Left ventricle myocardium inferior (tissue), 1 donor: Measurements from ENCODE around the gene ADPRH. TPM values are rescaled to one million over a fixed set of nuclear protein-coding genes. Genes with fewer than 3 reads are reported as not detected.
A peak's percentile ranks its signal among the peaks of the same experiment; 100 is the strongest.

Experiments used
- DNase-seq: peaks from one replicate; pipeline ENCODE4 v3.0.0-alpha.2; 2020
- H3K27ac ChIP-seq: fragments of 200-600 bp; replicated peaks from 2 replicates; pipeline ENCODE4 v1.8.0; 2021
- H3K27me3 ChIP-seq: fragments of 200-600 bp; 2 replicates; pipeline ENCODE4 v1.8.0; 2021; ENCODE audit warnings: low read depth
- H3K36me3 ChIP-seq: fragments of 200-600 bp; 2 replicates; pipeline ENCODE4 v1.8.0; 2021
- H3K4me1 ChIP-seq: fragments of 200-600 bp; 2 replicates; pipeline ENCODE4 v1.8.0; 2021
- H3K4me3 ChIP-seq: fragments of 200-600 bp; 2 replicates; pipeline ENCODE4 v1.8.0; 2021; ENCODE audit warnings: mild to moderate bottlenecking, moderate library complexity
- H3K9me3 ChIP-seq: fragments of 200-600 bp; replicated peaks from 2 replicates; pipeline ENCODE4 v1.8.0; 2021
- intact Hi-C: fragments of 100-400 bp; cut with micrococcal nuclease; formaldehyde crosslinking; loops from one replicate; pipeline ENCODE4 v1.11.0; 2022
- total RNA-seq: library from RNA; stranded (reverse); fragmentation: NEBNext Ultra II Directional; extraction: Animal tissue kit (Norgen Biotek cat#: 25700); gene quantifications from one replicate; pipeline ENCODE4 v1.2.1, GENCODE V29; 2021
- TF ChIP-seq, protein P1 (sequence below): fragments of 200-600 bp; IDR thresholded peaks from 2 replicates; pipeline ENCODE4 v1.8.0; 2021; ENCODE audit warnings: antibody characterized with exemption, mild to moderate bottlenecking, borderline replicate concordance
- donor health status: DM: no; HTN: yes; CAD: no; lungs with severe emphysema.

The ADPRH gene
- total RNA-seq, 1 donor from 2014 or later = 9.8 TPM

GRCh38 chr3:119585208-119585607, 5.9 kb downstream of the ADPRH start:
- Histone ChIP-seq H3K4me3 (no peak overlapping the region), H3K4me1 (peaks cover 15% of the 10 kb centered on the region), H3K36me3 (peaks cover 31% of the 10 kb centered on the region), H3K9me3 (no peaks in the 10 kb centered on the region), H3K27me3 (no peaks in the 10 kb centered on the region), H3K27ac (no peak overlapping the region)
- no peak for DNase-seq
- TF ChIP-seq, protein P1, sequence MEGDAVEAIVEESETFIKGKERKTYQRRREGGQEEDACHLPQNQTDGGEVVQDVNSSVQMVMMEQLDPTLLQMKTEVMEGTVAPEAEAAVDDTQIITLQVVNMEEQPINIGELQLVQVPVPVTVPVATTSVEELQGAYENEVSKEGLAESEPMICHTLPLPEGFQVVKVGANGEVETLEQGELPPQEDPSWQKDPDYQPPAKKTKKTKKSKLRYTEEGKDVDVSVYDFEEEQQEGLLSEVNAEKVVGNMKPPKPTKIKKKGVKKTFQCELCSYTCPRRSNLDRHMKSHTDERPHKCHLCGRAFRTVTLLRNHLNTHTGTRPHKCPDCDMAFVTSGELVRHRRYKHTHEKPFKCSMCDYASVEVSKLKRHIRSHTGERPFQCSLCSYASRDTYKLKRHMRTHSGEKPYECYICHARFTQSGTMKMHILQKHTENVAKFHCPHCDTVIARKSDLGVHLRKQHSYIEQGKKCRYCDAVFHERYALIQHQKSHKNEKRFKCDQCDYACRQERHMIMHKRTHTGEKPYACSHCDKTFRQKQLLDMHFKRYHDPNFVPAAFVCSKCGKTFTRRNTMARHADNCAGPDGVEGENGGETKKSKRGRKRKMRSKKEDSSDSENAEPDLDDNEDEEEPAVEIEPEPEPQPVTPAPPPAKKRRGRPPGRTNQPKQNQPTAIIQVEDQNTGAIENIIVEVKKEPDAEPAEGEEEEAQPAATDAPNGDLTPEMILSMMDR = no peak
- intact Hi-C loops = loop anchor here (10.0 kb wide), 1 partner anchor 90 kb away; the partner anchor contains the start of gene COX17

DNA sequence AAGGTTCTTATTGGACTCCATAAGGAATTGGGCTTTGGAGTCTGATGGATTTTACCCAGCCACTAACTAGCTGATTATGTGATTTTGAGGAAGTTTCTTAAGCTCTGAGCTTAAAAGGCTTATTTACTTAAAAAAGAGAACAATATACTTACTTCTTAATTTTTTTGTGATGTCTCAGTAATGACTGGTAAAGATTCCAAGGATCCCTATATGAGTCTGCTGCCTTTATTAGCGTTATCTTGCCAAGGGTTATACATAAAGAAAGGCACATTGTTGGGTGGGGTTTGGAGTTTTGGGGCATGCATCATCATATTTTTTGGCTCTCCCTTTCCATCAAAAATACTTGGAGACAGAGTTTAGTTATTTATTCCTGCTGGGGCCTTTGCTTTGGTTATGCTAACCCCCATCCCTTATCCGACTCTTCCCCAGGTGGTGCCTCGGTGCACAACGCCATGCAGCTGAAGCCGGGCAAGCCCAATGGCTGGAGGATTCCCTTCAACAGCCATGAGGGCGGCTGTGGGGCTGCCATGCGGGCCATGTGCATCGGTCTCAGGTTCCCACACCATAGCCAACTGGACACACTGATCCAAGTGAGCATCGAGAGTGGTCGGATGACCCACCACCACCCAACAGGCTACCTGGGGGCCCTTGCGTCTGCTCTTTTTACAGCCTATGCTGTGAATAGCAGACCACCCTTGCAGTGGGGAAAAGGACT, 6.7 kb downstream of the ADPRH start:
- no peak overlapping the region for H3K4me3 ChIP-seq
- TF ChIP-seq, protein P1 = no peak
- no peaks in the 10 kb centered on the region for H3K9me3 ChIP-seq
- peaks cover 31% of the 10 kb centered on the region for H3K36me3 ChIP-seq
- no peak overlapping the region for H3K27ac ChIP-seq
- intact Hi-C loops = loop anchor here (10.0 kb wide), 1 partner anchor 89 kb away; the partner anchor contains the start of gene COX17
- H3K27me3 ChIP-seq = no peaks in the 10 kb centered on the region
- peaks cover 7% of the 10 kb centered on the region for H3K4me1 ChIP-seq
- no peak for DNase-seq

DNA sequence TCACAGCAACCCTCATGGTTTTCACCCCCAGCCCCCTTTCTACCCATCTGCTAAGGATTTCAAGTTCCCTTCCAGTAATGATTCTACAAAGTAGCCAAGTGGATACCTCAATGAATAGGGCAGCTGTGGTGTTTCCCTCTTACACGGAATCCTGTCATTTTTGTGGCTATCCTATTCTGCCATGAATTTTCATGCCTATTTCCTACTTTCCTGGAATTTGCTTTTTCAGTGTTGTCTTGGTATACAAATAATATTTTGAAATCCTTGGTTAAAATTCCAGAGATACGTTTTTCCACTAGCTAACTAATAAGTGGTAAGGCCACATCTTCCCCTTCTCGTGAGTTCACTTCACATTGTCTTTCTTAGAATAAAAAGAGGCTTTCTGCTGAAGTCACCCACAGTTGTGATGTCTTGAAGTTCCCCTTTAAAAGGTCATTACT, 7.5 kb downstream of the ADPRH start:
- H3K9me3 ChIP-seq = no peaks in the 10 kb centered on the region
- H3K4me3 ChIP-seq = no peak overlapping the region
- TF ChIP-seq, protein P1 = no peak
- H3K4me1 ChIP-seq = peaks cover 3% of the 10 kb centered on the region
- intact Hi-C loops = loop anchor here (10.0 kb wide), 1 partner anchor 88 kb away; the partner anchor contains the start of gene COX17
- H3K27ac ChIP-seq = peak overlapping the region; percentile 70
- peaks cover 31% of the 10 kb centered on the region for H3K36me3 ChIP-seq
- no peaks in the 10 kb centered on the region for H3K27me3 ChIP-seq
- DNase-seq = no peak

DNA sequence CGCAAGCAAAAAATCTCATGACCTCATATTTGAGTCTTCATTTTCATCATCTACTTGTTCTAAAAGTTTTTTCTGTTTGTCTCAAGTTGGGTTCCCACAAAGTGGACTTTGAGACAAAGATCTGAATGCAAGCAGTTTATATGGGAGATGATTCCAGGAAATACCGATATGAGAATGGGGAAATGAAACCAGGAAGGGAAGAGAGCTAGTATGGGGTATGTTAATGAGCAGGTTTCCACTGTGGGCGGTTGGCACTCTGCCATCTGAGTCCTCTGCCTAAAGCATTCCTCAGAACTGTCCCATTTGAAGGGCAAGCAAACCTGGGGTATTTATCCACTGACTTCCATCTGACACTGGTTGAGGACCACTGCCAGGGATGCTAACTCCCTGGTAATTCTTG, 8.8 kb downstream of the ADPRH start:
- Histone ChIP-seq H3K27me3 (no peaks in the 10 kb centered on the region), H3K9me3 (no peaks in the 10 kb centered on the region), H3K36me3 (peaks cover 31% of the 10 kb centered on the region), H3K4me1 (peaks cover 3% of the 10 kb centered on the region), H3K4me3 (no peak overlapping the region), H3K27ac (peak overlapping the region; percentile 70)
- intact Hi-C loops = loop anchor here (10.0 kb wide), 1 partner anchor 87 kb away; the partner anchor contains the start of gene COX17
- DNase-seq = peak; percentile 52
- TF ChIP-seq, protein P1 = no peak

GRCh38 chr3:119589102-119589773, 9.9 kb downstream of the ADPRH start:
- no peak overlapping the region for H3K4me3 ChIP-seq
- peaks cover 31% of the 10 kb centered on the region for H3K36me3 ChIP-seq
- H3K27ac ChIP-seq = no peak overlapping the region
- TF ChIP-seq, protein P1 = no peak
- intact Hi-C loops = loop anchor here (10.0 kb wide), 1 partner anchor 86 kb away; the partner anchor contains the start of gene COX17
- peaks cover 3% of the 10 kb centered on the region for H3K4me1 ChIP-seq
- no peak for DNase-seq
- H3K9me3 ChIP-seq = no peaks in the 10 kb centered on the region
- no peaks in the 10 kb centered on the region for H3K27me3 ChIP-seq
